ENCODE measurements around the gene CMIP. TPM values are rescaled to one million over a fixed set of nuclear protein-coding genes. Genes with fewer than 3 reads are reported as not detected.

CMIP gene
- polyA plus RNA-seq, 1 experiment, result 4.9 TPM

DNA sequence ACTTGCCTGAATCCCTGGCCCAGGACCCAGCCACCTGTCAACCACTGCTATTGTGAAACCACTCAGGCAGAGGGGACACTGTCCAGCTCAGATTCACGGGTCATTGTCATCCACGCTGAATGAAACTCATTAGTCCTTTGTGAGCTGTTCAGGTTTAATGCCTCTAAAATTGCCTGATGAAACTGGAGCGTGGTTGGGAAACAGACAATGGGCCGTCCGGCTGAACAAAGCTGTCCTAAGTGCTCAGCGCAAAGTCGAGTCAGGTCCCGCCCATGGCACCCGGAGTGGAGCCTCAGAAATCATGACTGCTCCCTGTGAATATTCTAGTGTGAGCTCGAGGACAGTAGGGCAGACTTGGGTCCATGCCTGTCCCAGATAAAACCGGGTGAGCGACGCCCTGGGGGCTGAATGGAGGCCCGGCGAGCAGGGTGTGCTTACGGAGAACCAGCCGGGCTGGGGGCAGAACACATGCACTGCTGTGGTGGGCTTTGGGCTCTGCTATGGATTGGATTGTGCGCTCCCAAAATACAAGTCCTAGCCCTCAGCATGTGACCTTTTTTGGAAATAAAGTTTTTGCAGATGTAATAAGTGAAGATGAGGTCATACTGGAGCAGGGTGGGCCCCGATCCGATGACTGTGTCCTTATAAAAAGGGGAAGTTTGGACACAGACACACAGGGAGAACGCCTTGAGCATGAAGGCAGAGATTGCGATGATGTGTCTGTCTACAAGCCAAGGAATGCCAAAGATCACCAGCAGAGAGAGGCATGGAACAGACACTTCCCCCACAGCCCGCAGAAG lies 12.9 kb upstream of the CMIP start:
- Histone ChIP-seq H3K36me3 (ENCODE audit: control insufficient read depth, insufficient read depth, low read length) (no peaks in the 10 kb centered on the region), H3K27me3 (ENCODE audit: control insufficient read depth, insufficient read depth, low read length) (no peaks in the 10 kb centered on the region), H3K4me3 (ENCODE audit: low read depth, low read length) (no peak overlapping the region)
- ChIA-PET CTCF (interaction anchor here (1.7 kb wide), 1 partner anchor 265 kb away, joined by 7 read pairs; no protein-coding TSS in a partner anchor), POLR2A (no interaction called here)
- peak; percentile 81 for DNase-seq (ENCODE audit: low read depth)
- TF ChIP-seq, protein P1, sequence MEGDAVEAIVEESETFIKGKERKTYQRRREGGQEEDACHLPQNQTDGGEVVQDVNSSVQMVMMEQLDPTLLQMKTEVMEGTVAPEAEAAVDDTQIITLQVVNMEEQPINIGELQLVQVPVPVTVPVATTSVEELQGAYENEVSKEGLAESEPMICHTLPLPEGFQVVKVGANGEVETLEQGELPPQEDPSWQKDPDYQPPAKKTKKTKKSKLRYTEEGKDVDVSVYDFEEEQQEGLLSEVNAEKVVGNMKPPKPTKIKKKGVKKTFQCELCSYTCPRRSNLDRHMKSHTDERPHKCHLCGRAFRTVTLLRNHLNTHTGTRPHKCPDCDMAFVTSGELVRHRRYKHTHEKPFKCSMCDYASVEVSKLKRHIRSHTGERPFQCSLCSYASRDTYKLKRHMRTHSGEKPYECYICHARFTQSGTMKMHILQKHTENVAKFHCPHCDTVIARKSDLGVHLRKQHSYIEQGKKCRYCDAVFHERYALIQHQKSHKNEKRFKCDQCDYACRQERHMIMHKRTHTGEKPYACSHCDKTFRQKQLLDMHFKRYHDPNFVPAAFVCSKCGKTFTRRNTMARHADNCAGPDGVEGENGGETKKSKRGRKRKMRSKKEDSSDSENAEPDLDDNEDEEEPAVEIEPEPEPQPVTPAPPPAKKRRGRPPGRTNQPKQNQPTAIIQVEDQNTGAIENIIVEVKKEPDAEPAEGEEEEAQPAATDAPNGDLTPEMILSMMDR (IDR thresholded peaks at IDR 0.05; ENCODE audit: insufficient read depth, low read depth, low read length), result 0 out of 2 replicates have a peak, but pooled peaks have one; percentile 6

DNA sequence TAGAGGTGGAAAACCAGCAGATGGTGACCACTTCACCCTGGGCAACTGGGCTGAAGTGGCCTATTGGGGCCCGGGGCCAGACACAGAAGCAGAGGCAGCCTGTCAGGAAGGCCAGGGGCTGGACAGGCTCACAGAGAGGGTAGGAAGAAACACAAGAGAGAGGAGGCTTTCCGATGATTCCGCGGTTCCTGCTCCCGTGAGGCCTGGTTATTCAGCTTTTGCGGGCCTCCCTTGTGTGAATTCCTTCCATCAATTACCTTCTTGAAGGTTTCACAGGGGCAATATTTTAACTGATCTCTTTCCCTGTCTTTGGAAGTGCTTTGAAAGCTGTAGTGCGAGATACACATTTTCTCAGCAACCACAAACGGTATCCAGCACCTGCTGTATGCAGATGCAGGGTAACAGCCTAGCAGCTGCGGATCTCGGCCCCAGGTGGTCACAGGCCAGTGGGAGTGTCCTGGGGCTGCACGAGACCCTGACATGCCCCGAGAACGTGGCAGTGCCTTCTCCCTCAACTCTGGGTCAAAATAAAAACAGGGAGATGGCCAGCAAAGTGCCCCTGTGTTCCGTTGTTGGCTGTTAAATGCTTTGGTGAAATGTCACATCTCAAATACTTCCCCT lies 11.6 kb upstream of the CMIP start:
- Histone ChIP-seq H3K36me3 (ENCODE audit: control insufficient read depth, insufficient read depth, low read length) (no peaks in the 10 kb centered on the region), H3K27me3 (ENCODE audit: control insufficient read depth, insufficient read depth, low read length) (no peaks in the 10 kb centered on the region), H3K4me3 (ENCODE audit: low read depth, low read length) (no peak overlapping the region)
- CTCF ChIA-PET, result interaction anchor here (0.6 to 1.6 kb wide), 3 partner anchors 10 to 228 kb away, joined by 3 to 4 read pairs (median 3); no protein-coding TSS in a partner anchor
- TF ChIP-seq, protein P1 (IDR thresholded peaks at IDR 0.05; ENCODE audit: insufficient read depth, low read depth, low read length), result no peak
- POLR2A ChIA-PET, result no interaction called here
- DNase-seq (ENCODE audit: low read depth), result no peak

DNA sequence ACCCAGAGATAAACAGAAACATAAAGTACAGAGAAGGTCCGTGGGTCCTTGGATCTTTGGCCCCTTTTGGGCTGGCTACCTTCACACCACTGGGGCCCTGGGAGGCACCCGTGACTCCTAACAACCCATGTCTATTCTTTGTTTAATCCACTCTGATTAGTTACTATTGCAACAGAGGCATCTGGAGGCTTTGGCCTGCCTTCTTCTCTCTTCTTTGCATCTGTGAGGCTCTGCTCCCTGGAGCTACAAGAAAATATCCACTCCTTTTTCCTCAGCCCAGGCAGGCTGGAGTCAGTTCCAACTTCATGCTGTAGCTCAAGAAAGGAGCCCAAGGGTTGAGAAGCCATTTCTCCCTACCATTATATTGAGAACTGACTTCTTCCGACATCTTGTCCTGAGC lies 9.5 kb upstream of the CMIP start:
- TF ChIP-seq, protein P1 (IDR thresholded peaks at IDR 0.05; ENCODE audit: insufficient read depth, low read depth, low read length), result no peak
- ChIA-PET CTCF (interaction anchor here (1.1 to 1.2 kb wide), 2 partner anchors 9 to 149 kb away, joined by 3 to 4 read pairs; no protein-coding TSS in a partner anchor), POLR2A (no interaction called here)
- DNase-seq (ENCODE audit: low read depth), result no peak
- Histone ChIP-seq H3K36me3 (ENCODE audit: control insufficient read depth, insufficient read depth, low read length) (no peaks in the 10 kb centered on the region), H3K4me3 (ENCODE audit: low read depth, low read length) (no peak overlapping the region), H3K27me3 (ENCODE audit: control insufficient read depth, insufficient read depth, low read length) (peaks cover 2% of the 10 kb centered on the region; the same call in 1 of the 2 replicates)

DNA sequence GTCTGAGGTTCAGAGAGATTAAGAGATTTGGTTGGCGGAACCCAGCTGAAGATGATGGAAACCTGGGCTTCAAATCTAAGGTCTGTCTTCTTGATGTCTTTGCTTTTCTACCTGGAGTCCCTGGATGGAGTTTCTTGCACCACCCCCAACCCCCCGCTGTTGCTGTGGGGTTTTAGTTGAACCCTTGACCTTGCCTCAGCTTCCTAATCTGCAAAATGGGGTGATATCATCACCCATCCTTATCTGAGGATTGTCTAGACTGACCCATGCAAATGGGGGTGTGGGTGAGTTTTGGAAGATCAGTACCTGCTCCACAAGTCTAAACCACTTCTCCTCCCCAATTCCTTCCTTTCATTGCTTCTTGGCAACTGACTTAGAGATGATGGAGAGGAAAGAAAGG lies 9.0 kb upstream of the CMIP start:
- ChIA-PET CTCF (interaction anchor here (1.1 to 1.2 kb wide), 2 partner anchors 9 to 148 kb away, joined by 3 to 4 read pairs; no protein-coding TSS in a partner anchor), POLR2A (no interaction called here)
- DNase-seq (ENCODE audit: low read depth), result no peak

More for the DNA sequence above, 9.0 kb upstream of the CMIP start:
- TF ChIP-seq, protein P1 (IDR thresholded peaks at IDR 0.05; ENCODE audit: insufficient read depth, low read depth, low read length), result no peak
- Histone ChIP-seq H3K36me3 (ENCODE audit: control insufficient read depth, insufficient read depth, low read length) (no peaks in the 10 kb centered on the region), H3K27me3 (ENCODE audit: control insufficient read depth, insufficient read depth, low read length) (peaks cover 2% of the 10 kb centered on the region; the same call in 1 of the 2 replicates), H3K4me3 (ENCODE audit: low read depth, low read length) (no peak overlapping the region)
